ENCODE measurements around the gene PALLD.
"Not testable (repeated sequence)": the region's sequence is repeated elsewhere in the genome, so short reads cannot be mapped to it uniquely, and the experiment has no call there.

The PALLD gene

GRCh38 chr4:168908093-168908492 is 411.2 kb downstream of the PALLD start:
- DNase-seq (ENCODE audit: low spot score) = no peak

GRCh38 chr4:168908851-168909273 is 412.0 kb downstream of the PALLD start:
- no peak for DNase-seq (ENCODE audit: low spot score)

- no peak for DNase-seq (ENCODE audit: low spot score)
These were observed 417.2 kb downstream of the PALLD start for GRCh38 chr4:168914095-168914494.

GRCh38 chr4:168917138-168917779 is 420.4 kb downstream of the PALLD start:
- DNase-seq (ENCODE audit: low spot score) = peak; percentile 20

- no peak for DNase-seq (ENCODE audit: low spot score)
These were observed 423.0 kb downstream of the PALLD start for GRCh38 chr4:168919706-168920324.

GRCh38 chr4:168920441-168921065 is 423.7 kb downstream of the PALLD start:
- DNase-seq (ENCODE audit: low spot score) = no peak

GRCh38 chr4:168923526-168924194 is 426.8 kb downstream of the PALLD start:
- DNase-seq (ENCODE audit: low spot score) = peak; percentile 83

- DNase-seq (ENCODE audit: low spot score) = no peak
These were observed 427.8 kb downstream of the PALLD start for GRCh38 chr4:168924667-168925066.

GRCh38 chr4:168925789-168926490 is 429.1 kb downstream of the PALLD start:
- DNase-seq (ENCODE audit: low spot score) = no peak

- no peak for DNase-seq (ENCODE audit: low spot score)
These were observed 431.5 kb downstream of the PALLD start for GRCh38 chr4:168928346-168928745.

- DNase-seq (ENCODE audit: low spot score) = no peak
These were observed 432.0 kb downstream of the PALLD start for GRCh38 chr4:168928875-168929274.

GRCh38 chr4:168930413-168931196 is 433.8 kb downstream of the PALLD start:
- DNase-seq (ENCODE audit: low spot score) = no peak

- DNase-seq (ENCODE audit: low spot score) = no peak
These were observed 434.4 kb downstream of the PALLD start for GRCh38 chr4:168931215-168931650.

GRCh38 chr4:168932138-168932537 is 435.3 kb downstream of the PALLD start:
- DNase-seq (ENCODE audit: low spot score) = no peak

- no peak for DNase-seq (ENCODE audit: low spot score)
These were observed 436.6 kb downstream of the PALLD start for GRCh38 chr4:168933423-168933822.

GRCh38 chr4:168937473-168937872 is 440.6 kb downstream of the PALLD start:
- not testable (repeated sequence) for DNase-seq (ENCODE audit: low spot score)

- no peak for DNase-seq (ENCODE audit: low spot score)
These were observed 446.1 kb downstream of the PALLD start for GRCh38 chr4:168942985-168943384.

- no peak for DNase-seq (ENCODE audit: low spot score)
These were observed 448.4 kb downstream of the PALLD start for GRCh38 chr4:168945291-168945690.

GRCh38 chr4:168952821-168953246 is 456.0 kb downstream of the PALLD start:
- not testable (repeated sequence) for DNase-seq (ENCODE audit: low spot score)

GRCh38 chr4:168955674-168956073 is 458.8 kb downstream of the PALLD start:
- no peak for DNase-seq (ENCODE audit: low spot score)

GRCh38 chr4:168960716-168961115 is 463.9 kb downstream of the PALLD start:
- DNase-seq (ENCODE audit: low spot score) = no peak

Data from globus pallidus (tissue), 1 donor.